Hepatocyte (in vitro differentiated cells): Measurements from ENCODE around the gene YBEY.

Experiments used
- CTCF ChIP-seq: fragments of 200-600 bp; sonication (generic); IDR thresholded peaks from 2 replicates; pipeline ENCODE4 v1.5.1; 2016; ENCODE audit warnings: antibody characterized with exemption, mild to moderate bottlenecking; ENCODE audit not compliant: poor library complexity
- EZH2 ChIP-seq: fragments of 200-600 bp; sonication (generic); IDR thresholded peaks from 2 replicates; pipeline ENCODE4 v1.6.1; 2016; ENCODE audit warnings: antibody characterized with exemption, mild to moderate bottlenecking, borderline replicate concordance

DNA sequence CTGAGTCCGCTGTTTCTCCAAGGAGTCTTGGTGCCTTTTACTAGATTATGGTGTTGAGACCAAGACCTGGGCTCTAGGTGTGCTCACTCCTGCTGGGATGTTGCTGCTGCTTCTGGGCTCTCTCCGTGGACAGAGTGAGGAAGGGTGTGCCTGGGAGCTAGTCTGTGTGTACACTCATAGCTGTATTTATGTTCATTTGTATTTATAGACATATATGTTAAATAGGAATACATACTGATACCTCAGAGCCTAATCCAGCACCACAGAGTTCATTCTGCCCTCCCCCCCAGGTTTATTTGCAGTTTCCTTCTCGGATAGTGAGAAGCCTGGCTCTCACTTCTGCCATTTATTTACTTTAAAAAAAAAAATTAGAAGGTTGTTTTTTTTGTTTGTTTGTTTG, 50.5 kb downstream of the YBEY start:
- TF ChIP-seq CTCF: no peak
- no peak for TF ChIP-seq EZH2
